Karpas-422 (cell line): Measurements from ENCODE around the gene PSPH. TPM values are rescaled to one million over a fixed set of nuclear protein-coding genes. Genes with fewer than 3 reads are reported as not detected.

Source experiments
- DNase-seq: peaks from one replicate; pipeline ENCODE4 v3.0.0-alpha.2; 2015
- H2AFZ ChIP-seq: fragments of 200-600 bp; sonication (generic); 2 replicates; pipeline ENCODE4 v1.6.1; 2014; ENCODE audit warnings: antibody characterized with exemption, low read length, mixed read lengths
- H3K27ac ChIP-seq: fragments of 200-600 bp; sonication (generic); 2 replicates; pipeline ENCODE4 v1.5.1; 2014; ENCODE audit warnings: mild to moderate bottlenecking, low read length, moderate library complexity
- H3K27me3 ChIP-seq: fragments of 200-600 bp; sonication (generic); 2 replicates; pipeline ENCODE4 v1.6.1; 2014; ENCODE audit warnings: low read length, mixed read lengths
- H3K36me3 ChIP-seq: fragments of 200-600 bp; sonication (generic); 2 replicates; pipeline ENCODE4 v1.6.1; 2014; ENCODE audit warnings: low read length, mixed read lengths; ENCODE audit not compliant: insufficient read depth
- H3K4me1 ChIP-seq: fragments of 200-600 bp; sonication (generic); 2 replicates; pipeline ENCODE4 v1.6.1; 2014; ENCODE audit warnings: mild to moderate bottlenecking, low read length, mixed read lengths
- H3K4me2 ChIP-seq: fragments of 200-600 bp; sonication (generic); 2 replicates; pipeline ENCODE4 v1.6.1; 2014; ENCODE audit warnings: low read length, low read depth, mild to moderate bottlenecking; ENCODE audit not compliant: poor library complexity, severe bottlenecking
- H3K4me3 ChIP-seq: fragments of 200-600 bp; sonication (generic); 2 replicates; pipeline ENCODE4 v1.5.1; 2014; ENCODE audit warnings: mild to moderate bottlenecking, antibody characterized with exemption, low read length, mixed read lengths
- H3K79me2 ChIP-seq: fragments of 200-600 bp; sonication (generic); 2 replicates; pipeline ENCODE4 v1.6.1; 2014; ENCODE audit warnings: mild to moderate bottlenecking, low read length, mixed read lengths
- H3K9ac ChIP-seq: fragments of 200-600 bp; sonication (generic); 2 replicates; pipeline ENCODE4 v1.6.0; 2014; ENCODE audit warnings: low read length
- H3K9me2 ChIP-seq: fragments of 200-600 bp; sonication (generic), shearing (Covaris generic); replicated peaks from 2 replicates; pipeline ENCODE4 v1.6.0; 2014; ENCODE audit warnings: mild to moderate bottlenecking, low read length, moderate library complexity; ENCODE audit not compliant: insufficient read depth
- H3K9me3 ChIP-seq: fragments of 300-700, 200-600 bp; sonication (generic); 2 replicates; pipeline ENCODE4 v1.6.1; 2014; ENCODE audit warnings: low read length, mixed read lengths
- H4K20me1 ChIP-seq: fragments of 200-600 bp; sonication (generic); 2 replicates; pipeline ENCODE4 v1.6.1; 2014; ENCODE audit warnings: mild to moderate bottlenecking, antibody characterized with exemption, low read length, low read depth; ENCODE audit not compliant: insufficient read depth
- small RNA-seq: library from RNA; depleted of rRNA; stranded (forward); fragments of <200 nt; gene quantifications from one replicate; pipeline ENCODE3, GENCODE V24; 2014
- total RNA-seq: library from RNA; depleted of rRNA; stranded (reverse); fragments of >200 nt; shearing (Covaris generic); gene quantifications from 2 replicates; pipeline ENCODE4 v1.2.3, GENCODE V29; 2014; ENCODE audit warnings: low replicate concordance; rRNA removed

The PSPH gene
- total RNA-seq, 1 experiment from 2014 or later, result 121 TPM

GRCh38 chr7:55964261-55965099, 86.8 kb downstream of the PSPH start, which contains the start of gene NIPSNAP2:
NIPSNAP2 (plus strand) TSS chr7:55964585; CDS start chr7:55964610, 25 bp downstream.
- H3K4me2 ChIP-seq, result peak within 1 kb of the TSS; percentile 85
- no peaks in the 10 kb centered on the region for H3K27me3 ChIP-seq
- H2AFZ ChIP-seq, result peak within 1 kb of the TSS; percentile 44; the same call in 1 of the 2 replicates
- DNase-seq, result peak; percentile 89
- no peaks in the 10 kb centered on the region for H3K36me3 ChIP-seq
- H4K20me1 ChIP-seq, result no peaks in the 10 kb centered on the region
- H3K4me3 ChIP-seq, result peak within 1 kb of the TSS; percentile 84
- H3K9me3 ChIP-seq, result no peaks in the 10 kb centered on the region
- peaks cover 47% of the 10 kb centered on the region for H3K79me2 ChIP-seq
- H3K9me2 ChIP-seq, result no peaks in the 10 kb centered on the region
- peak within 1 kb of the TSS; percentile 50 for H3K27ac ChIP-seq
- peaks cover 16% of the 10 kb centered on the region for H3K4me1 ChIP-seq
- H3K9ac ChIP-seq, result peak within 1 kb of the TSS; percentile 86

GRCh38 chr7:55963584-55964168, 87.6 kb downstream of the PSPH start:
- Histone ChIP-seq H2AFZ (no peak overlapping the region; the same call in 1 of the 2 replicates), H3K4me1 (peaks cover 16% of the 10 kb centered on the region), H3K27ac (no peak overlapping the region), H3K4me2 (peak overlapping the region; percentile 64), H3K79me2 (peaks cover 40% of the 10 kb centered on the region), H3K9ac (peak overlapping the region; percentile 73), H3K4me3 (peak overlapping the region; percentile 68), H3K9me3 (no peaks in the 10 kb centered on the region), H3K36me3 (no peaks in the 10 kb centered on the region), H3K9me2 (no peaks in the 10 kb centered on the region), H3K27me3 (no peaks in the 10 kb centered on the region), H4K20me1 (no peaks in the 10 kb centered on the region)
- DNase-seq, result no peak

DNA sequence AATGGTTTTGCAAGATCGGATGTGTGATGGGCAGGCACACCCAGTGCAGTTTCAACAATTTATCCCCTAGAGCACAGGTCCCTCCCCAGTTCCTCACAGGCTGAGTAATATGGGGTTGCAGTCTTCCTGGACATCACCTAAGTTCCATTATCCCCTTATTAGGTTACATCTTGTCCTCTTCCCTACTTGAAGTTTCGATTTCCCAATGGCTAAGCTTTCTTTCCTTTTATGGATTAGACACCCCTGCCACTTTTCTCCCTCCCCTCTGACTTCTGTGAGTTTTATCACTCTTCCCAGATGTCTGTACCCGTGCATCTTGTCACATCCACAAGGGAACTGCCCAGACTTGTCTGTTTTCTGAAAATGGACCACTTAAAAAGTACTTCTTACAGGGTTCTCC, 89.2 kb downstream of the PSPH start:
- Histone ChIP-seq H4K20me1 (no peaks in the 10 kb centered on the region), H3K27ac (no peak overlapping the region), H3K36me3 (no peaks in the 10 kb centered on the region), H3K9me3 (no peaks in the 10 kb centered on the region), H3K4me2 (no peak overlapping the region), H3K4me3 (no peak overlapping the region), H3K9me2 (no peaks in the 10 kb centered on the region), H3K9ac (no peak overlapping the region), H3K79me2 (peaks cover 28% of the 10 kb centered on the region), H3K4me1 (peaks cover 16% of the 10 kb centered on the region), H3K27me3 (no peaks in the 10 kb centered on the region), H2AFZ (no peak overlapping the region)
- DNase-seq, result no peak

Small RNA genes lying within 50 kb of the gene (small RNA-seq; reads per million reads assigned to genes)
- gene SNORA15 (0.79 reads per million, percentile 23 among the genes with 10 or more reads in this experiment), gene SNORA22B (0.12 reads per million)

Other genes with a start within 250 kb of the PSPH start
- not detected in 2 replicates for gene SEPTIN14, start 188.7 kb downstream of the PSPH start, total RNA-seq
- gene ZNF713, start 164.0 kb downstream of the PSPH start, total RNA-seq, result 2.0 and 13.2 TPM in 2 replicates
- 11.5 and 14.1 TPM in 2 replicates for gene MRPS17, start 99.6 kb downstream of the PSPH start, total RNA-seq
- gene NIPSNAP2, start 86.9 kb downstream of the PSPH start, total RNA-seq, result 25.9 and 48.6 TPM in 2 replicates
- gene CCT6A, start 321 bp upstream of the PSPH start, total RNA-seq, result 149 and 174 TPM in 2 replicates
- 109 and 146 TPM in 2 replicates for gene SUMF2, start 12.8 kb upstream of the PSPH start, total RNA-seq
- 0.22 and 2.8 TPM in 2 replicates for gene PHKG1, start 41.5 kb upstream of the PSPH start, total RNA-seq
- 405 and 471 TPM in 2 replicates for gene CHCHD2, start 55.0 kb upstream of the PSPH start, total RNA-seq
- not detected in 2 replicates for gene NUPR2, start 65.0 kb upstream of the PSPH start, total RNA-seq